ENCODE data around the gene TFAM.

GRCh38 chr10:58361353-58361752, 23.9 kb upstream of the TFAM start:
- TF ChIP-seq, protein P1, sequence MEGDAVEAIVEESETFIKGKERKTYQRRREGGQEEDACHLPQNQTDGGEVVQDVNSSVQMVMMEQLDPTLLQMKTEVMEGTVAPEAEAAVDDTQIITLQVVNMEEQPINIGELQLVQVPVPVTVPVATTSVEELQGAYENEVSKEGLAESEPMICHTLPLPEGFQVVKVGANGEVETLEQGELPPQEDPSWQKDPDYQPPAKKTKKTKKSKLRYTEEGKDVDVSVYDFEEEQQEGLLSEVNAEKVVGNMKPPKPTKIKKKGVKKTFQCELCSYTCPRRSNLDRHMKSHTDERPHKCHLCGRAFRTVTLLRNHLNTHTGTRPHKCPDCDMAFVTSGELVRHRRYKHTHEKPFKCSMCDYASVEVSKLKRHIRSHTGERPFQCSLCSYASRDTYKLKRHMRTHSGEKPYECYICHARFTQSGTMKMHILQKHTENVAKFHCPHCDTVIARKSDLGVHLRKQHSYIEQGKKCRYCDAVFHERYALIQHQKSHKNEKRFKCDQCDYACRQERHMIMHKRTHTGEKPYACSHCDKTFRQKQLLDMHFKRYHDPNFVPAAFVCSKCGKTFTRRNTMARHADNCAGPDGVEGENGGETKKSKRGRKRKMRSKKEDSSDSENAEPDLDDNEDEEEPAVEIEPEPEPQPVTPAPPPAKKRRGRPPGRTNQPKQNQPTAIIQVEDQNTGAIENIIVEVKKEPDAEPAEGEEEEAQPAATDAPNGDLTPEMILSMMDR (IDR thresholded peaks at IDR 0.05; ENCODE audit: low read length) = no peak
- no peak for TF ChIP-seq EZH2 (IDR thresholded peaks at IDR 0.05; ENCODE audit: borderline replicate concordance, low read length)
